Aorta (tissue), 5 donors: ENCODE data around the gene KIRREL2. TPM values are rescaled to one million over a fixed set of nuclear protein-coding genes. Genes with fewer than 3 reads are reported as not detected.
"Not testable (repeated sequence)": the region's sequence is repeated elsewhere in the genome, so short reads cannot be mapped to it uniquely, and the experiment has no call there.

ENCODE experiments used
- ATAC-seq: fragments of 200-7000 bp; cut with Tn5 transposase; one replicate; pipeline ENCODE4 v1.9.1; 2022; ENCODE audit warnings: moderate library complexity; ENCODE audit not compliant: low FRiP score
- DNase-seq, 2 donors: peaks; one replicate each; pipeline ENCODE4 v3.0.0-alpha.2; 2020
- H3K27ac ChIP-seq, 2 donors: one replicate each; pipeline ENCODE4 v1.5.1; 2013; ENCODE audit warnings: low read length in 2 of 2, mild to moderate bottlenecking in 2 of 2, moderate library complexity in 2 of 2, control low read depth in 1 of 2, inconsistent platforms in 1 of 2, low read depth in 1 of 2
- H3K27me3 ChIP-seq, 2 donors: one replicate each; pipeline ENCODE4 v1.6.1; 2013; ENCODE audit warnings: control low read depth in 1 of 2, low read length in 1 of 2, mild to moderate bottlenecking in 1 of 2, moderate library complexity in 1 of 2; ENCODE audit not compliant: insufficient read depth in 2 of 2, control insufficient read depth in 1 of 2
- H3K36me3 ChIP-seq, 2 donors: one replicate each; pipeline ENCODE4 v1.6.1; 2013; ENCODE audit warnings: control low read depth in 1 of 2, low read length in 1 of 2, mild to moderate bottlenecking in 1 of 2; ENCODE audit not compliant: insufficient read depth in 2 of 2, control insufficient read depth in 1 of 2
- H3K4me1 ChIP-seq, 2 donors: one replicate each; pipeline ENCODE4 v1.6.1; 2013; ENCODE audit warnings: low read length in 2 of 2, control low read depth in 1 of 2, mild to moderate bottlenecking in 1 of 2, moderate library complexity in 1 of 2; ENCODE audit not compliant: insufficient read depth in 2 of 2, control insufficient read depth in 1 of 2
- H3K4me3 ChIP-seq, 2 donors: one replicate each; pipeline ENCODE4 v1.5.1; 2013; ENCODE audit warnings: low read length in 2 of 2, control low read depth in 1 of 2, mild to moderate bottlenecking in 1 of 2
- H3K9me3 ChIP-seq: one replicate; pipeline ENCODE4 v1.6.1; 2013; ENCODE audit warnings: mild to moderate bottlenecking, low read length; ENCODE audit not compliant: control insufficient read depth
- WGBS, 2 donors: extraction: QIAGEN DNeasy Blood & Tissue Kit; methylation state at CpG; one replicate each; pipeline ENCODE4 v1.1.7; 2013; 5-methylcytosine and 5-hydroxymethylcytosine counted together
- intact Hi-C, 2 donors: fragments of 100-400 bp; cut with DNase I; formaldehyde crosslinking; loops; one replicate each; pipeline versions ENCODE4 v1.14.2 to v1.15.0; 2022
- polyA plus RNA-seq, 2 donors: library from polyadenylated mRNA; stranded (reverse); fragments of 200-250 nt; gene quantifications; one replicate each; pipeline ENCODE4 v1.2.3, GENCODE V29; 2013
- total RNA-seq, 2 donors: library from RNA; stranded (reverse); fragmentation: NEBNext Ultra II Directional; extraction: Animal tissue kit (Norgen Biotek cat#: 25700); gene quantifications; one replicate each; pipeline ENCODE4 v1.2.1, GENCODE V29; 2021
- donor health status: healthy with polysubstance abuse.
- donor health status: Bipolar disorder and iron deficiency.
- donor health status: DM: no; HTN: no; CAD: no.
- donor health status: DM: no; HTN: no; CAD: no.
- donor health status: DM: yes; HTN: yes; CAD: no.

The KIRREL2 gene
- total and polyA plus RNA-seq, 4 donors = 0.08 to 0.50 TPM; not detected in 2

- DNase-seq (no peak), ATAC-seq (no peak)
- Histone ChIP-seq H3K4me1 (no peaks in the 10 kb centered on the region), H3K9me3 (no peaks in the 10 kb centered on the region), H3K27me3 (no peaks in the 10 kb centered on the region), H3K36me3 (no peaks in the 10 kb centered on the region), H3K4me3 (no peak overlapping the region), H3K27ac (no peak overlapping the region)
- WGBS, 2 donors = 86 to 88% methylated on average over 10 of the region's 10 CpGs
- intact Hi-C loops = no loop called here
Measured at GRCh38 chr19:35904311-35905068, 47.8 kb downstream of the KIRREL2 start.

GRCh38 chr19:35905178-35905727 lies 48.5 kb downstream of the KIRREL2 start:
- no peak overlapping the region for H3K4me3 ChIP-seq
- intact Hi-C loops = no loop called here
- ATAC-seq (no peak), DNase-seq (no peak)
- H3K9me3 ChIP-seq = no peaks in the 10 kb centered on the region
- H3K27ac ChIP-seq = no peak overlapping the region
- H3K27me3 ChIP-seq = no peaks in the 10 kb centered on the region
- no peaks in the 10 kb centered on the region for H3K4me1 ChIP-seq
- no peaks in the 10 kb centered on the region for H3K36me3 ChIP-seq
- WGBS, 2 donors = 76 to 78% methylated on average over 6 of the region's 6 CpGs

GRCh38 chr19:35907377-35907745 lies 50.6 kb downstream of the KIRREL2 start:
- no peak overlapping the region for H3K27ac ChIP-seq
- 44 to 45% methylated on average over 12 of the region's 12 CpGs for WGBS, 2 donors
- H3K27me3 ChIP-seq = no peaks in the 10 kb centered on the region
- intact Hi-C loops = no loop called here
- no peaks in the 10 kb centered on the region for H3K4me1 ChIP-seq
- H3K9me3 ChIP-seq = no peaks in the 10 kb centered on the region
- no peak overlapping the region for H3K4me3 ChIP-seq
- no peaks in the 10 kb centered on the region for H3K36me3 ChIP-seq
- no peak for DNase-seq
- no peak for ATAC-seq

GRCh38 chr19:35908010-35908441 lies 51.3 kb downstream of the KIRREL2 start, which contains the start of gene TYROBP:
Gene TYROBP, minus strand, starts transcription at chr19:35908295. Its CDS starts 67 bp downstream, at chr19:35908228.
- 69 to 70% methylated on average over 9 of the region's 9 CpGs for WGBS, 2 donors
- Histone ChIP-seq H3K4me3 (no peak within 1 kb of the TSS), H3K9me3 (no peaks in the 10 kb centered on the region), H3K36me3 (no peaks in the 10 kb centered on the region), H3K4me1 (no peaks in the 10 kb centered on the region), H3K27me3 (no peaks in the 10 kb centered on the region), H3K27ac (no peak within 1 kb of the TSS)
- intact Hi-C loops = no loop called here
- ATAC-seq = peak; percentile 30
- DNase-seq = peak in 1 of 2 donors; percentile 78

- Histone ChIP-seq H3K4me3 (no peak overlapping the region), H3K27ac (no peak overlapping the region), H3K9me3 (no peaks in the 10 kb centered on the region), H3K4me1 (no peaks in the 10 kb centered on the region), H3K27me3 (no peaks in the 10 kb centered on the region), H3K36me3 (no peaks in the 10 kb centered on the region)
- peak; percentile 87 to 95 for DNase-seq
- WGBS, 2 donors = 69 to 71% methylated on average over 10 of the region's 10 CpGs
- ATAC-seq = peak; percentile 79
- intact Hi-C loops = no loop called here
Measured at GRCh38 chr19:35908973-35909683, 52.4 kb downstream of the KIRREL2 start.

- no peak overlapping the region for H3K27ac ChIP-seq
Measured at GRCh38 chr19:35909684-35910035, 52.9 kb downstream of the KIRREL2 start.

GRCh38 chr19:35910355-35910754 lies 53.6 kb downstream of the KIRREL2 start:
- H3K4me3 ChIP-seq, H3K36me3 ChIP-seq, H3K27ac ChIP-seq, H3K4me1 ChIP-seq, intact Hi-C loops, H3K9me3 ChIP-seq, ATAC-seq, H3K27me3 ChIP-seq, DNase-seq: not testable (repeated sequence)
- 91 to 92% methylated on average over 14 of the region's 14 CpGs for WGBS, 2 donors

More at GRCh38 chr19:35909684-35910035, 52.9 kb downstream of the KIRREL2 start:
- intact Hi-C loops = no loop called here
- H3K4me1 ChIP-seq = no peaks in the 10 kb centered on the region
- no peak overlapping the region for H3K4me3 ChIP-seq
- no peak for DNase-seq
- H3K9me3 ChIP-seq = no peaks in the 10 kb centered on the region
- 63 to 66% methylated on average over 6 of the region's 6 CpGs for WGBS, 2 donors
- H3K36me3 ChIP-seq = no peaks in the 10 kb centered on the region
- peak; percentile 9 for ATAC-seq
- no peaks in the 10 kb centered on the region for H3K27me3 ChIP-seq

- WGBS, 2 donors = 42 to 43% methylated on average over 3 of the region's 3 CpGs
- Histone ChIP-seq H3K4me3 (no peak overlapping the region), H3K36me3 (no peaks in the 10 kb centered on the region), H3K9me3 (no peaks in the 10 kb centered on the region), H3K4me1 (no peaks in the 10 kb centered on the region), H3K27me3 (no peaks in the 10 kb centered on the region), H3K27ac (no peak overlapping the region)
- no peak for ATAC-seq
- intact Hi-C loops = no loop called here
- no peak for DNase-seq
Measured at GRCh38 chr19:35911173-35911572, 54.5 kb downstream of the KIRREL2 start.
